Calu3 (cell line): ENCODE results near the gene NUP155. TPM values are rescaled to one million over a fixed set of nuclear protein-coding genes. Genes with fewer than 3 reads are reported as not detected.

ENCODE experiments used
- BruUV-seq: library from RNA; stranded (reverse); fragments of 400-500 nt; replicated peaks from 2 replicates; lab custom pipeline; 2021; lab: Mats Ljungman, UMichigan
- CTCF ChIA-PET: fragments of 300-600 bp; sonication (Branson Sonifier 250); formaldehyde crosslinking; loops from one replicate; lab custom pipeline; 2022; ENCODE audit warnings: antibody characterized with exemption; lab: Charles Lee
- DNase-seq: peaks from one replicate; pipeline ENCODE4 v3.0.0; 2022
- H3K27ac Mint-ChIP-seq: one replicate; pipeline ENCODE4 v1.8.0; 2022; ENCODE audit warnings: mixed read lengths; ENCODE audit not compliant: unreplicated experiment
- H3K27me3 Mint-ChIP-seq: one replicate; pipeline ENCODE4 v1.8.0; 2022; ENCODE audit warnings: mixed read lengths; ENCODE audit not compliant: unreplicated experiment
- H3K36me3 Mint-ChIP-seq: one replicate; pipeline ENCODE4 v1.8.0; 2022; ENCODE audit warnings: mild to moderate bottlenecking, moderate library complexity, mixed read lengths; ENCODE audit not compliant: insufficient read depth, unreplicated experiment
- H3K4me1 Mint-ChIP-seq: one replicate; pipeline ENCODE4 v1.8.0; 2022; ENCODE audit warnings: mild to moderate bottlenecking, low read depth, mixed read lengths; ENCODE audit not compliant: unreplicated experiment
- H3K4me3 Mint-ChIP-seq: one replicate; pipeline ENCODE4 v1.8.0; 2022; ENCODE audit warnings: mild to moderate bottlenecking, low read depth, moderate library complexity, mixed read lengths; ENCODE audit not compliant: unreplicated experiment
- H3K9me3 Mint-ChIP-seq: one replicate; pipeline ENCODE4 v1.8.0; 2022; ENCODE audit warnings: low read depth, mixed read lengths; ENCODE audit not compliant: unreplicated experiment
- CTCF ChIP-seq: fragments of 200-600 bp; IDR thresholded peaks from one replicate; pipeline ENCODE4 v1.8.0; 2022; ENCODE audit warnings: antibody characterized with exemption; ENCODE audit not compliant: unreplicated experiment
- intact Hi-C: fragments of 100-400 bp; cut with micrococcal nuclease; formaldehyde crosslinking; loops from one replicate; pipeline ENCODE4 v1.10.0; 2022; ENCODE audit not compliant: unreplicated experiment
- total RNA-seq: library from RNA; stranded (reverse); gene quantifications from 2 replicates; pipeline ENCODE4 v1.2.3, GENCODE V29; 2022

NUP155 gene
- total RNA-seq, 1 experiment from 2014 or later = 47.2 TPM

- DNase-seq = no peak
- H3K4me1 Mint-ChIP-seq = no peaks in the 10 kb centered on the region
- no peak overlapping the region for H3K27ac Mint-ChIP-seq
- H3K36me3 Mint-ChIP-seq = peaks cover 33% of the 10 kb centered on the region
- intact Hi-C loops = no loop called here
- no peaks in the 10 kb centered on the region for H3K27me3 Mint-ChIP-seq
- BruUV-seq = no TSS peak
- TF ChIP-seq CTCF = no peak
- no peak overlapping the region for H3K4me3 Mint-ChIP-seq
- CTCF ChIA-PET = no interaction called here
- no peaks in the 10 kb centered on the region for H3K9me3 Mint-ChIP-seq
Measured at GRCh38 chr5:37326536-37326935, 44.4 kb downstream of the NUP155 start.

- CTCF ChIA-PET = interaction anchor here (0.5 to 0.6 kb wide), 2 partner anchors 51 to 77 kb away, joined by 3 read pairs; no protein-coding TSS in a partner anchor
- TF ChIP-seq CTCF = no peak
- H3K36me3 Mint-ChIP-seq = peaks cover 37% of the 10 kb centered on the region
- DNase-seq = no peak
- no peak overlapping the region for H3K27ac Mint-ChIP-seq
- H3K4me3 Mint-ChIP-seq = no peak overlapping the region
- no peaks in the 10 kb centered on the region for H3K9me3 Mint-ChIP-seq
- no TSS peak for BruUV-seq
- no peaks in the 10 kb centered on the region for H3K4me1 Mint-ChIP-seq
- no peaks in the 10 kb centered on the region for H3K27me3 Mint-ChIP-seq
- intact Hi-C loops = no loop called here
Measured at GRCh38 chr5:37323607-37324006, 47.3 kb downstream of the NUP155 start.

GRCh38 chr5:37319037-37319782 is 51.7 kb downstream of the NUP155 start:
- no peak overlapping the region for H3K27ac Mint-ChIP-seq
- DNase-seq = no peak
- H3K9me3 Mint-ChIP-seq = no peaks in the 10 kb centered on the region
- CTCF ChIA-PET = no interaction called here
- intact Hi-C loops = no loop called here
- peaks cover 48% of the 10 kb centered on the region for H3K36me3 Mint-ChIP-seq
- no peaks in the 10 kb centered on the region for H3K27me3 Mint-ChIP-seq
- no TSS peak for BruUV-seq
- no peaks in the 10 kb centered on the region for H3K4me1 Mint-ChIP-seq
- no peak overlapping the region for H3K4me3 Mint-ChIP-seq
- TF ChIP-seq CTCF = no peak

GRCh38 chr5:37316027-37316426 is 54.9 kb downstream of the NUP155 start:
- H3K27me3 Mint-ChIP-seq = no peaks in the 10 kb centered on the region
- no peak for TF ChIP-seq CTCF
- CTCF ChIA-PET = no interaction called here
- H3K27ac Mint-ChIP-seq = no peak overlapping the region
- H3K9me3 Mint-ChIP-seq = no peaks in the 10 kb centered on the region
- H3K36me3 Mint-ChIP-seq = peaks cover 65% of the 10 kb centered on the region
- no peak overlapping the region for H3K4me3 Mint-ChIP-seq
- H3K4me1 Mint-ChIP-seq = no peaks in the 10 kb centered on the region
- BruUV-seq = no TSS peak
- intact Hi-C loops = no loop called here
- DNase-seq = no peak
